K562 (cell line): ENCODE data around the gene HEY2. TPM values are rescaled to one million over a fixed set of nuclear protein-coding genes. Genes with fewer than 3 reads are reported as not detected.

Experiments
- ARNT ChIP-seq, 2 experiments: fragments of 450-650 bp; IDR thresholded peaks; 2 replicates each; pipeline ENCODE4 v1.6.1; 2016; ENCODE audit warnings: mild to moderate bottlenecking in 1 of 2
- ASH1L ChIP-seq: fragments of 450-650 bp; IDR thresholded peaks from 2 replicates; pipeline ENCODE4 v1.6.1; 2018; ENCODE audit warnings: borderline replicate concordance, mild to moderate bottlenecking, low read depth; ENCODE audit not compliant: partially characterized antibody
- BACH1 ChIP-seq: fragments of 200-800 bp; sonication (Bioruptor generic); IDR thresholded peaks from 2 replicates; pipeline ENCODE4 v1.6.1; 2016; ENCODE audit warnings: missing genetic modification characterization, missing compliant biosample characterization
- CC2D1A ChIP-seq: fragments of 450-650 bp; IDR thresholded peaks from 2 replicates; pipeline ENCODE4 v1.6.1; 2017; ENCODE audit warnings: mild to moderate bottlenecking
- CEBPB ChIP-seq: fragments of 450-650 bp; IDR thresholded peaks from 2 replicates; pipeline ENCODE4 v1.6.1; 2016; ENCODE audit warnings: missing genetic modification characterization, missing compliant biosample characterization
- CREB1 ChIP-seq, 2 experiments: sonication (generic) in 1 of 2; formaldehyde crosslinking in 1 of 2; IDR thresholded peaks; 2 replicates each; pipeline versions ENCODE4 v1.6.1 to v1.8.0; 2012 to 2022; ENCODE audit warnings: inconsistent platforms in 1 of 2, mild to moderate bottlenecking in 1 of 2, missing genetic modification reagents in 1 of 2, moderate library complexity in 1 of 2
- EP300 ChIP-seq: IDR thresholded peaks from 2 replicates; pipeline ENCODE4 v1.6.1; 2012; ENCODE audit warnings: low read length, improper control_type of control experiment
- GTF2F1 ChIP-seq: IDR thresholded peaks from 2 replicates; pipeline ENCODE4 v1.6.1; 2011; ENCODE audit warnings: low read depth, low read length, improper control_type of control experiment
- HNRNPH1 ChIP-seq: fragments of 200-400 bp; formaldehyde crosslinking; optimal IDR thresholded peaks from 2 replicates; pipeline ENCODE3; 2017; ENCODE audit warnings: low read depth, mild to moderate bottlenecking, low read length, moderate library complexity
- JUNB ChIP-seq: fragments of 450-650 bp; formaldehyde crosslinking; conservative IDR thresholded peaks from 2 replicates; pipeline ENCODE4 v1.4.0; 2020; ENCODE audit warnings: mild to moderate bottlenecking
- MEIS2 ChIP-seq: fragments of 450-650 bp; IDR thresholded peaks from 2 replicates; pipeline ENCODE4 v1.6.1; 2014; ENCODE audit warnings: mild to moderate bottlenecking; ENCODE audit not compliant: partially characterized antibody
- MYC ChIP-seq, 2 experiments: fragments of 250-450 bp in 1 of 2; sonication (Bioruptor Pico) in 1 of 2; IDR thresholded peaks; 2 replicates each; pipeline versions ENCODE4 v1.5.1 to v1.6.1; 2012 to 2021; ENCODE audit warnings: low read depth in 2 of 2, borderline replicate concordance in 1 of 2, improper control_type of control experiment in 1 of 2, low read length in 1 of 2, mild to moderate bottlenecking in 1 of 2, moderate library complexity in 1 of 2
- NFYB ChIP-seq: IDR thresholded peaks from 2 replicates; pipeline ENCODE4 v1.6.1; 2011; ENCODE audit warnings: mild to moderate bottlenecking, moderate library complexity; ENCODE audit not compliant: insufficient read length; ENCODE audit errors: extremely low read depth
- POU5F1 ChIP-seq: fragments of 150-350 bp; IDR thresholded peaks from 2 replicates; pipeline ENCODE4 v1.6.1; 2014; ENCODE audit warnings: borderline replicate concordance, low read length, low read depth, mild to moderate bottlenecking; ENCODE audit not compliant: partially characterized antibody
- TOE1 ChIP-seq, 2 experiments: fragments of 450-650 bp in 1 of 2; sonication (generic) in 1 of 2; formaldehyde crosslinking in 1 of 2; IDR thresholded peaks; 2 replicates each; pipeline versions ENCODE4 v1.7.1 to v1.8.0; 2016 to 2022; ENCODE audit warnings: borderline replicate concordance in 2 of 2, mild to moderate bottlenecking in 2 of 2, antibody characterized with exemption in 1 of 2, inconsistent platforms in 1 of 2, low read depth in 1 of 2, missing genetic modification reagents in 1 of 2, moderate library complexity in 1 of 2
- ZNF175 ChIP-seq: fragments of 200-800 bp; sonication (Bioruptor generic); IDR thresholded peaks from 2 replicates; pipeline ENCODE4 v1.6.1; 2016; ENCODE audit warnings: low read depth, mild to moderate bottlenecking, missing genetic modification characterization, missing compliant biosample characterization
- ZNF239 ChIP-seq: fragments of 250-450 bp; sonication (Bioruptor Pico); IDR thresholded peaks from 2 replicates; pipeline ENCODE4 v1.4.0; 2020; ENCODE audit warnings: mild to moderate bottlenecking
- ZNF778 ChIP-seq: fragments of 450-650 bp; formaldehyde crosslinking; IDR thresholded peaks from 2 replicates; pipeline ENCODE4 v1.4.0; 2020; ENCODE audit warnings: mild to moderate bottlenecking, moderate library complexity
- polyA plus RNA-seq, 8 experiments: library from polyadenylated mRNA; depleted of rRNA in 4 of 8; stranded (reverse) in 5 of 8; unstranded in 3 of 8; fragments of >200 nt; fragmentation: Nextera tagmentation in 2 of 8; fragmentation: Illumina TruSeq in 1 of 8; extraction: Ambion mirVana in 2 of 8; extraction: Trizol in 1 of 8; gene quantifications; 2 replicates each; pipeline versions ENCODE4 v1.2.1 to v1.2.3, GENCODE V29; 2011 to 2014; ENCODE audit warnings: inconsistent platforms in 1 of 8, missing spikeins in 1 of 8
- total RNA-seq, 7 experiments: library from RNA; depleted of rRNA in 6 of 7; stranded (reverse); fragments of >200 nt in 6 of 7; fragmentation: Illumina TruSeq in 2 of 7; extraction: Trizol in 2 of 7; gene quantifications; 2 replicates each; pipeline versions ENCODE4 v1.2.1 to v1.2.3, GENCODE V29; 2011 to 2021; ENCODE audit warnings: low replicate concordance in 1 of 7
- TF ChIP-seq, protein P1 (sequence below): IDR thresholded peaks from 2 replicates; pipeline ENCODE4 v1.6.1; 2012; ENCODE audit warnings: low read depth, low read length, improper control_type of control experiment, borderline replicate concordance
- TF ChIP-seq, protein P2 (sequence below): sonication (generic); formaldehyde crosslinking; IDR thresholded peaks from 2 replicates; pipeline ENCODE4 v1.9.0; 2022; ENCODE audit warnings: mild to moderate bottlenecking, missing genetic modification reagents
- TF ChIP-seq, protein P3 (sequence below): IDR thresholded peaks from 3 replicates; pipeline ENCODE4 v1.6.1; 2011; ENCODE audit warnings: borderline replicate concordance, mild to moderate bottlenecking; ENCODE audit not compliant: insufficient read length, insufficient read depth
- TF ChIP-seq, protein P4 (sequence below), 2 experiments: fragments of 450-650 bp; IDR thresholded peaks; 2 replicates each; pipeline ENCODE4 v1.6.1; 2016

The HEY2 gene
- total and polyA plus RNA-seq, 9 of the 15 experiments (the other 6 are each of a cell fraction or from before 2014, with no cell fraction given): 0.03 to 0.07 (median 0.06) TPM; not detected in 5

DNA sequence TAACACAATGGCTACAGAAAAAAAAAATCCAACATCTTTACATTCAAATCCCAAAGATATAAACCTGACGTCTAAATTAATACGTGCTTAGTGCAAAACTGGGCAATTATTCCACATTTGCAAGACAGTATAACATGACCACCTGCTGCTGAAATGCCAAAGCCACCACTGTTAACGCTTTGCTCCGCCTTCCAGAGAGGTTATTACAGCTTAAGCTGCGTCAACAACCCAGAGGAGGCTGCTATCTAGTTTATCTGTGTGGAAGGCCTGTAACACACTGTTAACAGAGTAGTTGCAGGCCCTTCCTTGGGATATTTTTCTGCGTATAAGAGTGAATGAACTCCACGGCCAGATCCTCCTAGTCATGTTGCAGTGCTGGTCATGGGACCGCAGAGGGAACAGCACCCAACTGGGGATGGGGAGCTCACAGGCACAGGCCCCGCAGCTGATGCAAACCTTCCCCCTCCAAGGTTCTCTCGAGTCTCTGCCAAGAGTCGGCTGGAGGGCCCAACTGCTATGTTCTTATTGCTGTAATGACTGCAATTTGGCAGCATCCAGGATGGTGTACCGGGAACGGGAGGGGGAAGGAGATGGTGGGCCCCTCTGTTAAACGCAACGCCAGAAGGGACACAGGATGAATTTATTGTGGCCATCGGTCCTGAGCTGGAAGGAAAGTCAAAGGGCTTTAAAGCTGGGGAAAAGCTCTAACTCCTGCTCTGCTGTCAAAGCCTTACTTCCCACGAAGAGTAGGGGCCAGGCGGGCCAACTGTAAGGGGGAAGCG, 40.3 kb downstream of the HEY2 start (continued):
- TF ChIP-seq TOE1 (IDR thresholded peaks at IDR 0.05; ENCODE audit: borderline replicate concordance): peak; percentile 85
- TF ChIP-seq TOE1 (CRISPR knock-in tag; IDR thresholded peaks at IDR 0.05; ENCODE audit: borderline replicate concordance, low read depth): no peak
- no peak for TF ChIP-seq NFYB
- TF ChIP-seq, protein P1, sequence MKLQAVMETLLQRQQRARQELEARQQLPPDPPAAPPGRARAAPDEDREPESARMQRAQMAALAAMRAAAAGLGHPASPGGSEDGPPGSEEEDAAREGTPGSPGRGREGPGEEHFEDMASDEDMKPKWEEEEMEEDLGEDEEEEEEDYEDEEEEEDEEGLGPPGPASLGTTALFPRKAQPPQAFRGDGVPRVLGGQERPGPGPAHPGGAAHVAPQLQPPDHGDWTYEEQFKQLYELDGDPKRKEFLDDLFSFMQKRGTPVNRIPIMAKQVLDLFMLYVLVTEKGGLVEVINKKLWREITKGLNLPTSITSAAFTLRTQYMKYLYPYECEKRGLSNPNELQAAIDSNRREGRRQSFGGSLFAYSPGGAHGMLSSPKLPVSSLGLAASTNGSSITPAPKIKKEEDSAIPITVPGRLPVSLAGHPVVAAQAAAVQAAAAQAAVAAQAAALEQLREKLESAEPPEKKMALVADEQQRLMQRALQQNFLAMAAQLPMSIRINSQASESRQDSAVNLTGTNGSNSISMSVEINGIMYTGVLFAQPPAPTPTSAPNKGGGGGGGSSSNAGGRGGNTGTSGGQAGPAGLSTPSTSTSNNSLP: peak; percentile 39; the same call in 1 of the 2 replicates
- no peak for TF ChIP-seq ZNF239
- TF ChIP-seq ASH1L: no peak
- TF ChIP-seq EP300: peak; percentile 76; the same call in 1 of the 2 replicates
- no peak for TF ChIP-seq HNRNPH1
- TF ChIP-seq MYC (IDR thresholded peaks at IDR 0.05; ENCODE audit: low read depth, low read length): no peak; the same call in 1 of the 2 replicates
- TF ChIP-seq MYC (CRISPR knock-in tag; IDR thresholded peaks at IDR 0.05; ENCODE audit: borderline replicate concordance, low read depth): no peak
- TF ChIP-seq, protein P2, sequence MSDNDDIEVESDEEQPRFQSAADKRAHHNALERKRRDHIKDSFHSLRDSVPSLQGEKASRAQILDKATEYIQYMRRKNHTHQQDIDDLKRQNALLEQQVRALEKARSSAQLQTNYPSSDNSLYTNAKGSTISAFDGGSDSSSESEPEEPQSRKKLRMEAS (CRISPR knock-in tag): peak; percentile 34
- TF ChIP-seq, protein P3, sequence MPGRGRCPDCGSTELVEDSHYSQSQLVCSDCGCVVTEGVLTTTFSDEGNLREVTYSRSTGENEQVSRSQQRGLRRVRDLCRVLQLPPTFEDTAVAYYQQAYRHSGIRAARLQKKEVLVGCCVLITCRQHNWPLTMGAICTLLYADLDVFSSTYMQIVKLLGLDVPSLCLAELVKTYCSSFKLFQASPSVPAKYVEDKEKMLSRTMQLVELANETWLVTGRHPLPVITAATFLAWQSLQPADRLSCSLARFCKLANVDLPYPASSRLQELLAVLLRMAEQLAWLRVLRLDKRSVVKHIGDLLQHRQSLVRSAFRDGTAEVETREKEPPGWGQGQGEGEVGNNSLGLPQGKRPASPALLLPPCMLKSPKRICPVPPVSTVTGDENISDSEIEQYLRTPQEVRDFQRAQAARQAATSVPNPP: no peak
- no peak for TF ChIP-seq POU5F1
- TF ChIP-seq CREB1 (IDR thresholded peaks at IDR 0.05): peak; percentile 67; the same call in 1 of the 2 replicates
- peak; percentile 41; the same call in 1 of the 2 replicates for TF ChIP-seq CREB1 (CRISPR knock-in tag; IDR thresholded peaks at IDR 0.05)
- TF ChIP-seq, protein P4, sequence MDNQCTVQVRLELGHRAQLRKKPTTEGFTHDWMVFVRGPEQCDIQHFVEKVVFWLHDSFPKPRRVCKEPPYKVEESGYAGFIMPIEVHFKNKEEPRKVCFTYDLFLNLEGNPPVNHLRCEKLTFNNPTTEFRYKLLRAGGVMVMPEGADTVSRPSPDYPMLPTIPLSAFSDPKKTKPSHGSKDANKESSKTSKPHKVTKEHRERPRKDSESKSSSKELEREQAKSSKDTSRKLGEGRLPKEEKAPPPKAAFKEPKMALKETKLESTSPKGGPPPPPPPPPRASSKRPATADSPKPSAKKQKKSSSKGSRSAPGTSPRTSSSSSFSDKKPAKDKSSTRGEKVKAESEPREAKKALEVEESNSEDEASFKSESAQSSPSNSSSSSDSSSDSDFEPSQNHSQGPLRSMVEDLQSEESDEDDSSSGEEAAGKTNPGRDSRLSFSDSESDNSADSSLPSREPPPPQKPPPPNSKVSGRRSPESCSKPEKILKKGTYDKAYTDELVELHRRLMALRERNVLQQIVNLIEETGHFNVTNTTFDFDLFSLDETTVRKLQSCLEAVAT (IDR thresholded peaks at IDR 0.05): peak; percentile 30 to 75; a peak in 2 of 4 replicates
- no peak for TF ChIP-seq ZNF778 (CRISPR knock-in tag)
- no peak for TF ChIP-seq BACH1 (tag)
- TF ChIP-seq CC2D1A: peak; percentile 98
- TF ChIP-seq CEBPB: peak; percentile 57; the same call in 1 of the 2 replicates
- peak; percentile 68; the same call in 1 of the 2 replicates for TF ChIP-seq GTF2F1
- TF ChIP-seq JUNB: no peak
- peak; percentile 13 for TF ChIP-seq MEIS2
- peak; percentile 39 to 49; a peak in 2 of 4 replicates for TF ChIP-seq ARNT (IDR thresholded peaks at IDR 0.05)
- no peak for TF ChIP-seq ZNF175 (CRISPR knock-in tag)
